GM12878 (cell line): Measurements from ENCODE around the gene DIP2C. TPM values are rescaled to one million over a fixed set of nuclear protein-coding genes. Genes with fewer than 3 reads are reported as not detected.

Experiments used
- ATAC-seq: fragments of 200-7000 bp; cut with Tn5 transposase; 3 replicates; pipeline ENCODE4 v1.9.1; 2020; ENCODE audit warnings: mild to moderate bottlenecking, moderate library complexity
- BruUV-seq: library from RNA; stranded (reverse); fragments of 400-500 nt; replicated peaks from 2 replicates; lab custom pipeline; 2021; lab: Mats Ljungman, UMichigan
- CTCF ChIA-PET: fragments of 300-600 bp; sonication (Branson Sonifier 250); formaldehyde crosslinking; extraction: SDS; loops from one replicate; lab custom pipeline; 2021; ENCODE audit warnings: inconsistent platforms; lab: Yijun Ruan, JAX
- POLR2A ChIA-PET: fragments of 350-600 bp; formaldehyde crosslinking; extraction: SDS; loops from one replicate; lab custom pipeline; 2021; ENCODE audit warnings: inconsistent platforms; lab: Charles Lee
- RAD21 ChIA-PET: fragments of 300-600 bp; sonication (Branson Sonifier 250); formaldehyde crosslinking; loops from one replicate; lab custom pipeline; 2023; ENCODE audit warnings: antibody characterized with exemption; ENCODE audit not compliant: unreplicated experiment; lab: Charles Lee
- SMC1A ChIA-PET: fragments of 300-600 bp; sonication (Branson Sonifier 250); formaldehyde crosslinking; loops from one replicate; lab custom pipeline; 2023; ENCODE audit not compliant: unreplicated experiment, uncharacterized antibody; lab: Charles Lee
- DNase-seq: peaks from one replicate; pipeline ENCODE4 v3.0.0-alpha.2; 2011; ENCODE audit warnings: low read depth, low spot score
- FAIRE-seq: peaks from 3 replicates; lab custom pipeline; 2011; peaks lifted over from hg19 to GRCh38; lab: Jason Lieb, UNC
- H2AFZ ChIP-seq: 2 replicates; pipeline ENCODE4 v1.6.0; 2011; ENCODE audit warnings: low read depth, low read length, control low read depth; ENCODE audit not compliant: control insufficient read depth
- H3K27ac ChIP-seq: 2 replicates; pipeline ENCODE4 v1.5.1; 2011; ENCODE audit warnings: control low read depth; ENCODE audit not compliant: control insufficient read depth, insufficient read depth
- H3K27me3 ChIP-seq, 2 experiments: replicated peaks in 1 of 2; 2 replicates each; pipeline versions ENCODE4 v1.6.0 to v1.6.1; 2011; ENCODE audit warnings: low read length in 1 of 2; ENCODE audit not compliant: control insufficient read depth in 2 of 2, insufficient read depth in 2 of 2
- H3K36me3 ChIP-seq, 2 experiments: 2 replicates each; pipeline ENCODE4 v1.5.1; 2011; ENCODE audit warnings: low read length in 1 of 2; ENCODE audit not compliant: control insufficient read depth in 2 of 2, insufficient read depth in 2 of 2
- H3K4me1 ChIP-seq: 2 replicates; pipeline ENCODE4 v1.6.1; 2011; ENCODE audit warnings: mild to moderate bottlenecking, low read length, moderate library complexity, mixed read lengths; ENCODE audit not compliant: control insufficient read depth, insufficient read depth
- H3K4me2 ChIP-seq: 2 replicates; pipeline ENCODE4 v1.6.0; 2011; ENCODE audit warnings: control low read depth; ENCODE audit not compliant: control insufficient read depth, insufficient read depth
- H3K4me3 ChIP-seq: fragments of 200-600 bp; sonication (generic); 2 replicates; pipeline ENCODE4 v1.5.1; 2016
- H3K79me2 ChIP-seq: 2 replicates; pipeline ENCODE4 v1.6.0; 2011; ENCODE audit warnings: low read length; ENCODE audit not compliant: control insufficient read depth, insufficient read depth
- H3K9ac ChIP-seq: 2 replicates; pipeline ENCODE4 v1.8.0; 2011; ENCODE audit warnings: low read length, control low read depth, mixed read lengths; ENCODE audit not compliant: control insufficient read depth, insufficient read depth
- H3K9me3 ChIP-seq: replicated peaks from 3 replicates; pipeline ENCODE4 v1.5.1; 2011; ENCODE audit warnings: mild to moderate bottlenecking, low read length; ENCODE audit not compliant: control insufficient read depth, insufficient read depth
- H4K20me1 ChIP-seq: 2 replicates; pipeline ENCODE4 v1.6.0; 2011; ENCODE audit not compliant: control insufficient read depth, insufficient read depth
- ATF7 ChIP-seq: fragments of 450-650 bp; IDR thresholded peaks from 2 replicates; pipeline ENCODE4 v1.6.1; 2016; ENCODE audit warnings: low read depth, mild to moderate bottlenecking
- BCL11A ChIP-seq: IDR thresholded peaks from 2 replicates; pipeline ENCODE4 v1.6.1; 2011; ENCODE audit warnings: low read depth, low read length
- CBX3 ChIP-seq: fragments of 200-600 bp; sonication (generic); IDR thresholded peaks from 2 replicates; pipeline ENCODE4 v1.6.1; 2016; ENCODE audit warnings: low read depth, borderline replicate concordance
- CEBPB ChIP-seq, 2 experiments: fragments of 150-350 bp in 1 of 2; IDR thresholded peaks; 2 replicates each; pipeline ENCODE4 v1.6.1; 2012 to 2014; ENCODE audit warnings: low read depth in 2 of 2, low read length in 2 of 2, borderline replicate concordance in 1 of 2, inconsistent platforms in 1 of 2
- DPF2 ChIP-seq: fragments of 450-650 bp; IDR thresholded peaks from 2 replicates; pipeline ENCODE4 v1.6.1; 2017; ENCODE audit warnings: mild to moderate bottlenecking
- EZH2 ChIP-seq: IDR thresholded peaks from 2 replicates; pipeline ENCODE4 v1.6.1; 2012; ENCODE audit warnings: low read depth, mild to moderate bottlenecking, control low read depth, inconsistent platforms, low read length, borderline replicate concordance; ENCODE audit not compliant: control insufficient read depth
- FOXK2 ChIP-seq: fragments of 450-650 bp; IDR thresholded peaks from 2 replicates; pipeline ENCODE4 v1.6.1; 2017; ENCODE audit warnings: mild to moderate bottlenecking, moderate library complexity
- FOXM1 ChIP-seq: IDR thresholded peaks from 2 replicates; pipeline ENCODE4 v1.6.1; 2012; ENCODE audit warnings: low read depth, mild to moderate bottlenecking, inconsistent platforms, low read length, moderate library complexity
- HDAC6 ChIP-seq: fragments of 200-600 bp; sonication (generic); IDR thresholded peaks from one replicate; pipeline ENCODE4 v1.8.0; 2017; ENCODE audit warnings: antibody characterized with exemption; ENCODE audit not compliant: unreplicated experiment
- IRF3 ChIP-seq: fragments of 450-650 bp; IDR thresholded peaks from 2 replicates; pipeline ENCODE4 v1.6.1; 2014; ENCODE audit warnings: mild to moderate bottlenecking
- IRF4 ChIP-seq: IDR thresholded peaks from 2 replicates; pipeline ENCODE4 v1.6.1; 2011; ENCODE audit warnings: low read depth, low read length
- MTA2 ChIP-seq: fragments of 450-650 bp; IDR thresholded peaks from 2 replicates; pipeline ENCODE4 v1.6.1; 2016; ENCODE audit warnings: low read depth, mild to moderate bottlenecking, moderate library complexity
- SMAD1 ChIP-seq: fragments of 450-650 bp; IDR thresholded peaks from 2 replicates; pipeline ENCODE4 v1.6.1; 2018; ENCODE audit warnings: mild to moderate bottlenecking, low read depth; ENCODE audit not compliant: partially characterized antibody
- TAF1 ChIP-seq: IDR thresholded peaks from 2 replicates; pipeline ENCODE4 v1.6.1; 2011; ENCODE audit warnings: mild to moderate bottlenecking, low read depth, low read length, borderline replicate concordance
- YBX1 ChIP-seq: fragments of 450-650 bp; IDR thresholded peaks from 2 replicates; pipeline ENCODE4 v1.6.1; 2016; ENCODE audit warnings: antibody characterized with exemption
- ZNF384 ChIP-seq: IDR thresholded peaks from 2 replicates; pipeline ENCODE4 v1.6.1; 2012; ENCODE audit warnings: low read depth, mild to moderate bottlenecking, low read length, improper control_type of control experiment, borderline replicate concordance
- ZZZ3 ChIP-seq: IDR thresholded peaks from 2 replicates; pipeline ENCODE4 v1.6.1; 2011; ENCODE audit warnings: low read depth; ENCODE audit not compliant: control insufficient read depth, insufficient read length
- WGBS: methylation state at CpG from one replicate; pipeline ENCODE4 v1.1.6; 2016; ENCODE audit warnings: low lambda C conversion rate; ENCODE audit not compliant: insufficient replicate concordance, insufficient coverage; ENCODE audit errors: missing lambda C conversion rate; 5-methylcytosine and 5-hydroxymethylcytosine counted together
- in situ Hi-C: fragments of 300-500 bp; cut with MboI; formaldehyde crosslinking; loops from 9 replicates; pipeline ENCODE4 v1.14.3; 2018; ENCODE audit warnings: mixed read lengths
- intact Hi-C: fragments of 100-400 bp; cut with micrococcal nuclease; formaldehyde crosslinking; loops from one replicate; pipeline ENCODE4 v1.14.2; 2022; ENCODE audit not compliant: unreplicated experiment
- polyA plus RNA-seq, 11 experiments: library from polyadenylated mRNA; depleted of rRNA in 4 of 11; unstranded in 6 of 11; stranded (reverse) in 5 of 11; fragments of >200 nt; fragmentation: Nextera tagmentation in 4 of 11; fragmentation: Illumina TruSeq in 1 of 11; extraction: Ambion mirVana in 4 of 11; extraction: Trizol in 1 of 11; gene quantifications; 1 replicate in 1 of 11; 2 replicates in 10 of 11; pipeline versions ENCODE4 v1.2.1 to v1.2.3, GENCODE V29; 2011 to 2016; ENCODE audit warnings: inconsistent platforms in 2 of 11, missing spikeins in 2 of 11, low read depth in 1 of 11
- total RNA-seq, 4 experiments: library from RNA; depleted of rRNA in 3 of 4; stranded (reverse); fragments of >200 nt in 3 of 4; fragmentation: Illumina TruSeq in 1 of 4; extraction: Trizol in 1 of 4; gene quantifications; 2 replicates each; pipeline versions ENCODE4 v1.2.1 to v1.2.3, GENCODE V29; 2013 to 2021

DIP2C gene
- total and polyA plus RNA-seq, 10 of the 15 experiments (the other 5 are each of a cell fraction or from before 2014, with no cell fraction given) = 0.01 to 0.10 (median 0.06) TPM

GRCh38 chr10:391305-391704 lies 298.2 kb downstream of the DIP2C start:
- no peaks in the 10 kb centered on the region for H3K79me2 ChIP-seq
- TF ChIP-seq EZH2 (no peak), ZNF384 (no peak), IRF4 (no peak), CBX3 (no peak), MTA2 (no peak), TAF1 (no peak), DPF2 (no peak), FOXM1 (no peak), IRF3 (no peak), BCL11A (no peak), FOXK2 (no peak), ZZZ3 (no peak), YBX1 (no peak), ATF7 (no peak), CEBPB (IDR thresholded peaks at IDR 0.05; ENCODE audit: borderline replicate concordance in 1 of 2, low read depth in 2 of 2, low read length in 2 of 2) (no peak), SMAD1 (no peak), HDAC6 (no peak)
- TF ChIP-seq, all 136 proteins: peak for 0
- ChIA-PET SMC1A (no interaction called here), CTCF (no interaction called here), POLR2A (no interaction called here), RAD21 (no interaction called here)
- in situ Hi-C loops (no loop called here), intact Hi-C loops (no loop called here)
- Histone ChIP-seq H3K4me1 (no peaks in the 10 kb centered on the region), H3K36me3 (no peaks in the 10 kb centered on the region), H3K9me3 (no peaks in the 10 kb centered on the region), H3K4me3 (no peak overlapping the region), H3K9ac (no peak overlapping the region), H4K20me1 (no peaks in the 10 kb centered on the region), H3K27me3 (no peaks in the 10 kb centered on the region; a peak in 1 of 4 replicates), H3K27ac (no peak overlapping the region), H2AFZ (no peak overlapping the region), H3K4me2 (no peak overlapping the region)
- ATAC-seq (no peak), DNase-seq (no peak), FAIRE-seq (no peak)
- WGBS = 40% methylated on average over 9 of the region's 9 CpGs
- no TSS peak for BruUV-seq
